ENCODE measurements around the gene LHX6. TPM values are rescaled to one million over a fixed set of nuclear protein-coding genes. Genes with fewer than 3 reads are reported as not detected.

The LHX6 gene
- total RNA-seq, 1 experiment from 2014 or later = 1.5 TPM

DNA sequence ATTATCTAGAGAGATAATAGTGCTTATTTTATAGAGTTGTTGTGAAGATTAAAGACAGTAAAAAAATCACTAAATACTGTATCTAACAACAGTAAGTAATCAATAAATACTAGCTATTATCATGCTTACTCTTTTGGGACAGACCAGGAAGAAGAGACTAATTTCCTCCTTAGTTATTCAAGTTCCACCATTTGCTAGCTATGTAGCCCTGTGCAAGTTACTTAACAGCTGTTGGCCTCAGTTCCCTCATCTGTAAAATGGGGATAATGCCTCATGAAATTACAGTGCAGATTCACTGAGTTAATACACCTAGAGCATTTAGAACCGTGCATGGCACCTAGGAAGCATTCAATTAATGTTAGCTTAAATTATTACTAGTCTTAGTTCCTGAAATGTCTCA is 33.3 kb upstream of the LHX6 start:
- TF ChIP-seq GABPB1 (CRISPR knock-in tag; IDR thresholded peaks at IDR 0.05) (no peak), SP1 (CRISPR knock-in tag; conservative IDR thresholded peaks at IDR 0.05) (no peak), TEAD4 (CRISPR knock-in tag; IDR thresholded peaks at IDR 0.05) (no peak), ZNF232 (CRISPR knock-in tag; IDR thresholded peaks at IDR 0.05) (no peak), SOX15 (CRISPR knock-in tag; IDR thresholded peaks at IDR 0.05) (no peak), ZNF138 (CRISPR knock-in tag; conservative IDR thresholded peaks at IDR 0.05) (no peak), ZNF121 (CRISPR knock-in tag; IDR thresholded peaks at IDR 0.05) (no peak), GTF2I (CRISPR knock-in tag; conservative IDR thresholded peaks at IDR 0.05) (no peak), NFYB (CRISPR knock-in tag; conservative IDR thresholded peaks at IDR 0.05; ENCODE audit: low read depth) (no peak), JUN (CRISPR knock-in tag; IDR thresholded peaks at IDR 0.05) (no peak)
- TF ChIP-seq, protein P1, sequence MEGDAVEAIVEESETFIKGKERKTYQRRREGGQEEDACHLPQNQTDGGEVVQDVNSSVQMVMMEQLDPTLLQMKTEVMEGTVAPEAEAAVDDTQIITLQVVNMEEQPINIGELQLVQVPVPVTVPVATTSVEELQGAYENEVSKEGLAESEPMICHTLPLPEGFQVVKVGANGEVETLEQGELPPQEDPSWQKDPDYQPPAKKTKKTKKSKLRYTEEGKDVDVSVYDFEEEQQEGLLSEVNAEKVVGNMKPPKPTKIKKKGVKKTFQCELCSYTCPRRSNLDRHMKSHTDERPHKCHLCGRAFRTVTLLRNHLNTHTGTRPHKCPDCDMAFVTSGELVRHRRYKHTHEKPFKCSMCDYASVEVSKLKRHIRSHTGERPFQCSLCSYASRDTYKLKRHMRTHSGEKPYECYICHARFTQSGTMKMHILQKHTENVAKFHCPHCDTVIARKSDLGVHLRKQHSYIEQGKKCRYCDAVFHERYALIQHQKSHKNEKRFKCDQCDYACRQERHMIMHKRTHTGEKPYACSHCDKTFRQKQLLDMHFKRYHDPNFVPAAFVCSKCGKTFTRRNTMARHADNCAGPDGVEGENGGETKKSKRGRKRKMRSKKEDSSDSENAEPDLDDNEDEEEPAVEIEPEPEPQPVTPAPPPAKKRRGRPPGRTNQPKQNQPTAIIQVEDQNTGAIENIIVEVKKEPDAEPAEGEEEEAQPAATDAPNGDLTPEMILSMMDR (IDR thresholded peaks at IDR 0.05) = no peak
- TF ChIP-seq, protein P2, sequence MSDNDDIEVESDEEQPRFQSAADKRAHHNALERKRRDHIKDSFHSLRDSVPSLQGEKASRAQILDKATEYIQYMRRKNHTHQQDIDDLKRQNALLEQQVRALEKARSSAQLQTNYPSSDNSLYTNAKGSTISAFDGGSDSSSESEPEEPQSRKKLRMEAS (CRISPR knock-in tag; IDR thresholded peaks at IDR 0.05) = no peak
- TF ChIP-seq, protein P3, sequence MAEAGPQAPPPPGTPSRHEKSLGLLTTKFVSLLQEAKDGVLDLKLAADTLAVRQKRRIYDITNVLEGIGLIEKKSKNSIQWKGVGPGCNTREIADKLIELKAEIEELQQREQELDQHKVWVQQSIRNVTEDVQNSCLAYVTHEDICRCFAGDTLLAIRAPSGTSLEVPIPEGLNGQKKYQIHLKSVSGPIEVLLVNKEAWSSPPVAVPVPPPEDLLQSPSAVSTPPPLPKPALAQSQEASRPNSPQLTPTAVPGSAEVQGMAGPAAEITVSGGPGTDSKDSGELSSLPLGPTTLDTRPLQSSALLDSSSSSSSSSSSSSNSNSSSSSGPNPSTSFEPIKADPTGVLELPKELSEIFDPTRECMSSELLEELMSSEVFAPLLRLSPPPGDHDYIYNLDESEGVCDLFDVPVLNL (CRISPR knock-in tag; IDR thresholded peaks at IDR 0.05; ENCODE audit: borderline replicate concordance, low read depth) = no peak
- TF ChIP-seq, protein P4, sequence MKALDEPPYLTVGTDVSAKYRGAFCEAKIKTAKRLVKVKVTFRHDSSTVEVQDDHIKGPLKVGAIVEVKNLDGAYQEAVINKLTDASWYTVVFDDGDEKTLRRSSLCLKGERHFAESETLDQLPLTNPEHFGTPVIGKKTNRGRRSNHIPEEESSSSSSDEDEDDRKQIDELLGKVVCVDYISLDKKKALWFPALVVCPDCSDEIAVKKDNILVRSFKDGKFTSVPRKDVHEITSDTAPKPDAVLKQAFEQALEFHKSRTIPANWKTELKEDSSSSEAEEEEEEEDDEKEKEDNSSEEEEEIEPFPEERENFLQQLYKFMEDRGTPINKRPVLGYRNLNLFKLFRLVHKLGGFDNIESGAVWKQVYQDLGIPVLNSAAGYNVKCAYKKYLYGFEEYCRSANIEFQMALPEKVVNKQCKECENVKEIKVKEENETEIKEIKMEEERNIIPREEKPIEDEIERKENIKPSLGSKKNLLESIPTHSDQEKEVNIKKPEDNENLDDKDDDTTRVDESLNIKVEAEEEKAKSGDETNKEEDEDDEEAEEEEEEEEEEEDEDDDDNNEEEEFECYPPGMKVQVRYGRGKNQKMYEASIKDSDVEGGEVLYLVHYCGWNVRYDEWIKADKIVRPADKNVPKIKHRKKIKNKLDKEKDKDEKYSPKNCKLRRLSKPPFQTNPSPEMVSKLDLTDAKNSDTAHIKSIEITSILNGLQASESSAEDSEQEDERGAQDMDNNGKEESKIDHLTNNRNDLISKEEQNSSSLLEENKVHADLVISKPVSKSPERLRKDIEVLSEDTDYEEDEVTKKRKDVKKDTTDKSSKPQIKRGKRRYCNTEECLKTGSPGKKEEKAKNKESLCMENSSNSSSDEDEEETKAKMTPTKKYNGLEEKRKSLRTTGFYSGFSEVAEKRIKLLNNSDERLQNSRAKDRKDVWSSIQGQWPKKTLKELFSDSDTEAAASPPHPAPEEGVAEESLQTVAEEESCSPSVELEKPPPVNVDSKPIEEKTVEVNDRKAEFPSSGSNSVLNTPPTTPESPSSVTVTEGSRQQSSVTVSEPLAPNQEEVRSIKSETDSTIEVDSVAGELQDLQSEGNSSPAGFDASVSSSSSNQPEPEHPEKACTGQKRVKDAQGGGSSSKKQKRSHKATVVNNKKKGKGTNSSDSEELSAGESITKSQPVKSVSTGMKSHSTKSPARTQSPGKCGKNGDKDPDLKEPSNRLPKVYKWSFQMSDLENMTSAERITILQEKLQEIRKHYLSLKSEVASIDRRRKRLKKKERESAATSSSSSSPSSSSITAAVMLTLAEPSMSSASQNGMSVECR (CRISPR knock-in tag; IDR thresholded peaks at IDR 0.05; ENCODE audit: borderline replicate concordance) = no peak
- peaks cover 20% of the 10 kb centered on the region for H3K4me1 Mint-ChIP-seq
- no peak overlapping the region for H3K27ac Mint-ChIP-seq
- H3K9me3 Mint-ChIP-seq = no peaks in the 10 kb centered on the region
- H3K27me3 Mint-ChIP-seq (ENCODE audit: low read depth) = no peaks in the 10 kb centered on the region
- no peak for DNase-seq (ENCODE audit: low spot score)
- no peak for ATAC-seq
- H3K4me3 Mint-ChIP-seq = no peak overlapping the region
- CTCF ChIA-PET = no interaction called here
- H3K36me3 Mint-ChIP-seq = peaks cover 16% of the 10 kb centered on the region
- POLR2A ChIA-PET = no interaction called here

DNA sequence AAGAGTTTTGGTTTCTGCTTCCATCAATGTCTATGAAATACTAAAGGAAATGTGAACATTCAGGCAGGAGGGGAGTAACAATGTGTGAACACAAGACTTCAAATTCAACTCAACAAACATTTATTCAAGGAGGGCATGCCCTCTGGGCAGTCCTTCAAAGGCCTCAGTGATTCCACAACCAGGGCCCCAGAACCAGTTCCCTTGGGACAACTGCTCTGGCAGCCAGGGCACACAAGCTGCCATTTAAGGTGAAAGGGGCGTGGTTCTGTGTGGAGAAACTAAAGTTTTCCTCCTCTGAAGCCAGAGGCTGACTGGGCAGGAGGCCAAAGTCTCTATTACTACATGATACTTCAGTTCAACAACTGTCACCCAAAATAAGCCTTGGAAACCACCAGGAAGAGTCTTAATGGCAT is 32.7 kb upstream of the LHX6 start:
- no peak for DNase-seq (ENCODE audit: low spot score)
- no peak for ATAC-seq
- H3K27me3 Mint-ChIP-seq (ENCODE audit: low read depth) = no peaks in the 10 kb centered on the region
- CTCF ChIA-PET = no interaction called here
- no peak overlapping the region for H3K4me3 Mint-ChIP-seq
- no peaks in the 10 kb centered on the region for H3K9me3 Mint-ChIP-seq
- no peak overlapping the region for H3K27ac Mint-ChIP-seq
- POLR2A ChIA-PET = no interaction called here
- H3K36me3 Mint-ChIP-seq = peaks cover 16% of the 10 kb centered on the region
- peaks cover 20% of the 10 kb centered on the region for H3K4me1 Mint-ChIP-seq
- no peak for TF ChIP-seq ELF4 (CRISPR knock-in tag; IDR thresholded peaks at IDR 0.05; ENCODE audit: low read depth)
- no peak for TF ChIP-seq TP53 (CRISPR knock-in tag; IDR thresholded peaks at IDR 0.05)
- TF ChIP-seq, protein P5, sequence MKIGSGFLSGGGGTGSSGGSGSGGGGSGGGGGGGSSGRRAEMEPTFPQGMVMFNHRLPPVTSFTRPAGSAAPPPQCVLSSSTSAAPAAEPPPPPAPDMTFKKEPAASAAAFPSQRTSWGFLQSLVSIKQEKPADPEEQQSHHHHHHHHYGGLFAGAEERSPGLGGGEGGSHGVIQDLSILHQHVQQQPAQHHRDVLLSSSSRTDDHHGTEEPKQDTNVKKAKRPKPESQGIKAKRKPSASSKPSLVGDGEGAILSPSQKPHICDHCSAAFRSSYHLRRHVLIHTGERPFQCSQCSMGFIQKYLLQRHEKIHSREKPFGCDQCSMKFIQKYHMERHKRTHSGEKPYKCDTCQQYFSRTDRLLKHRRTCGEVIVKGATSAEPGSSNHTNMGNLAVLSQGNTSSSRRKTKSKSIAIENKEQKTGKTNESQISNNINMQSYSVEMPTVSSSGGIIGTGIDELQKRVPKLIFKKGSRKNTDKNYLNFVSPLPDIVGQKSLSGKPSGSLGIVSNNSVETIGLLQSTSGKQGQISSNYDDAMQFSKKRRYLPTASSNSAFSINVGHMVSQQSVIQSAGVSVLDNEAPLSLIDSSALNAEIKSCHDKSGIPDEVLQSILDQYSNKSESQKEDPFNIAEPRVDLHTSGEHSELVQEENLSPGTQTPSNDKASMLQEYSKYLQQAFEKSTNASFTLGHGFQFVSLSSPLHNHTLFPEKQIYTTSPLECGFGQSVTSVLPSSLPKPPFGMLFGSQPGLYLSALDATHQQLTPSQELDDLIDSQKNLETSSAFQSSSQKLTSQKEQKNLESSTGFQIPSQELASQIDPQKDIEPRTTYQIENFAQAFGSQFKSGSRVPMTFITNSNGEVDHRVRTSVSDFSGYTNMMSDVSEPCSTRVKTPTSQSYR (CRISPR knock-in tag; IDR thresholded peaks at IDR 0.05) = no peak
- TF ChIP-seq PRRX2 (CRISPR knock-in tag; IDR thresholded peaks at IDR 0.05) = no peak
- TF ChIP-seq, protein P6, sequence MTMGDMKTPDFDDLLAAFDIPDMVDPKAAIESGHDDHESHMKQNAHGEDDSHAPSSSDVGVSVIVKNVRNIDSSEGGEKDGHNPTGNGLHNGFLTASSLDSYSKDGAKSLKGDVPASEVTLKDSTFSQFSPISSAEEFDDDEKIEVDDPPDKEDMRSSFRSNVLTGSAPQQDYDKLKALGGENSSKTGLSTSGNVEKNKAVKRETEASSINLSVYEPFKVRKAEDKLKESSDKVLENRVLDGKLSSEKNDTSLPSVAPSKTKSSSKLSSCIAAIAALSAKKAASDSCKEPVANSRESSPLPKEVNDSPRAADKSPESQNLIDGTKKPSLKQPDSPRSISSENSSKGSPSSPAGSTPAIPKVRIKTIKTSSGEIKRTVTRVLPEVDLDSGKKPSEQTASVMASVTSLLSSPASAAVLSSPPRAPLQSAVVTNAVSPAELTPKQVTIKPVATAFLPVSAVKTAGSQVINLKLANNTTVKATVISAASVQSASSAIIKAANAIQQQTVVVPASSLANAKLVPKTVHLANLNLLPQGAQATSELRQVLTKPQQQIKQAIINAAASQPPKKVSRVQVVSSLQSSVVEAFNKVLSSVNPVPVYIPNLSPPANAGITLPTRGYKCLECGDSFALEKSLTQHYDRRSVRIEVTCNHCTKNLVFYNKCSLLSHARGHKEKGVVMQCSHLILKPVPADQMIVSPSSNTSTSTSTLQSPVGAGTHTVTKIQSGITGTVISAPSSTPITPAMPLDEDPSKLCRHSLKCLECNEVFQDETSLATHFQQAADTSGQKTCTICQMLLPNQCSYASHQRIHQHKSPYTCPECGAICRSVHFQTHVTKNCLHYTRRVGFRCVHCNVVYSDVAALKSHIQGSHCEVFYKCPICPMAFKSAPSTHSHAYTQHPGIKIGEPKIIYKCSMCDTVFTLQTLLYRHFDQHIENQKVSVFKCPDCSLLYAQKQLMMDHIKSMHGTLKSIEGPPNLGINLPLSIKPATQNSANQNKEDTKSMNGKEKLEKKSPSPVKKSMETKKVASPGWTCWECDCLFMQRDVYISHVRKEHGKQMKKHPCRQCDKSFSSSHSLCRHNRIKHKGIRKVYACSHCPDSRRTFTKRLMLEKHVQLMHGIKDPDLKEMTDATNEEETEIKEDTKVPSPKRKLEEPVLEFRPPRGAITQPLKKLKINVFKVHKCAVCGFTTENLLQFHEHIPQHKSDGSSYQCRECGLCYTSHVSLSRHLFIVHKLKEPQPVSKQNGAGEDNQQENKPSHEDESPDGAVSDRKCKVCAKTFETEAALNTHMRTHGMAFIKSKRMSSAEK (CRISPR knock-in tag; IDR thresholded peaks at IDR 0.05; ENCODE audit: borderline replicate concordance) = no peak
- TF ChIP-seq, protein P7, sequence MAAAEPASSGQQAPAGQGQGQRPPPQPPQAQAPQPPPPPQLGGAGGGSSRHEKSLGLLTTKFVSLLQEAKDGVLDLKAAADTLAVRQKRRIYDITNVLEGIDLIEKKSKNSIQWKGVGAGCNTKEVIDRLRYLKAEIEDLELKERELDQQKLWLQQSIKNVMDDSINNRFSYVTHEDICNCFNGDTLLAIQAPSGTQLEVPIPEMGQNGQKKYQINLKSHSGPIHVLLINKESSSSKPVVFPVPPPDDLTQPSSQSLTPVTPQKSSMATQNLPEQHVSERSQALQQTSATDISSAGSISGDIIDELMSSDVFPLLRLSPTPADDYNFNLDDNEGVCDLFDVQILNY (CRISPR knock-in tag; IDR thresholded peaks at IDR 0.05) = no peak
- TF ChIP-seq EMX1 (CRISPR knock-in tag; IDR thresholded peaks at IDR 0.05) = no peak
- no peak for TF ChIP-seq NR1H2 (CRISPR knock-in tag; IDR thresholded peaks at IDR 0.05)

Measured in WTC11 (cell line).